H1 (cell line): ENCODE measurements around the gene ZNF697. TPM values are rescaled to one million over a fixed set of nuclear protein-coding genes. Genes with fewer than 3 reads are reported as not detected.
"Not testable (repeated sequence)": the region's sequence is repeated elsewhere in the genome, so short reads cannot be mapped to it uniquely, and the experiment has no call there.

Experiments used
- CTCF ChIA-PET: fragments of 300-600 bp; sonication (Branson Sonifier 250); formaldehyde crosslinking; loops from one replicate; lab custom pipeline; 2021; ENCODE audit not compliant: partially characterized antibody; lab: Charles Lee
- POLR2A ChIA-PET: fragments of 300-600 bp; sonication (Branson Sonifier 250); formaldehyde crosslinking; loops from one replicate; lab custom pipeline; 2021; ENCODE audit warnings: inconsistent platforms; ENCODE audit not compliant: partially characterized antibody; lab: Charles Lee
- DNase-seq, 2 experiments: peaks; one replicate each; pipeline versions ENCODE4 v3.0.0 to v3.0.0-alpha.2; 2010 to 2022; ENCODE audit warnings: low spot score in 2 of 2, low read depth in 1 of 2, mixed read lengths in 1 of 2
- FAIRE-seq: peaks from 2 replicates; lab custom pipeline; 2011; peaks lifted over from hg19 to GRCh38; lab: Jason Lieb, UNC
- H2AFZ ChIP-seq: 2 replicates; pipeline ENCODE4 v1.8.1; 2012; ENCODE audit warnings: low read length, inconsistent platforms
- H2AK5ac ChIP-seq: 2 replicates; pipeline ENCODE4 v1.6.1; 2013; ENCODE audit warnings: low read depth, low read length
- H2BK120ac ChIP-seq: replicated peaks from 2 replicates; pipeline ENCODE3; 2013; ENCODE audit warnings: low read depth, low read length, inconsistent platforms
- H2BK12ac ChIP-seq: 2 replicates; pipeline ENCODE4 v1.6.1; 2013; ENCODE audit warnings: low read depth, low read length
- H2BK15ac ChIP-seq: 2 replicates; pipeline ENCODE4 v1.6.1; 2013; ENCODE audit warnings: low read length
- H2BK20ac ChIP-seq: 2 replicates; pipeline ENCODE4 v1.6.1; 2013; ENCODE audit warnings: low read length
- H2BK5ac ChIP-seq: 2 replicates; pipeline ENCODE4 v1.6.1; 2013; ENCODE audit warnings: low read depth, low read length
- H3K14ac ChIP-seq: 2 replicates; pipeline ENCODE4 v1.6.1; 2013; ENCODE audit warnings: inconsistent platforms; ENCODE audit not compliant: insufficient read length
- H3K18ac ChIP-seq: 2 replicates; pipeline ENCODE4 v1.6.1; 2013; ENCODE audit warnings: low read length; ENCODE audit errors: extremely low read depth
- H3K23ac ChIP-seq: 2 replicates; pipeline ENCODE4 v1.6.1; 2013; ENCODE audit warnings: inconsistent platforms; ENCODE audit not compliant: insufficient read length
- H3K23me2 ChIP-seq: 2 replicates; pipeline ENCODE4 v1.6.1; 2013; ENCODE audit warnings: low read depth, low read length
- H3K27ac ChIP-seq: 2 replicates; pipeline ENCODE4 v1.6.1; 2011; ENCODE audit warnings: low read depth, low read length, inconsistent platforms
- H3K27me3 ChIP-seq, 4 experiments: replicated peaks in 1 of 4; 1 replicate in 1 of 4; 2 replicates in 3 of 4; pipeline versions ENCODE4 v1.6.1 to v1.8.1; 2011 to 2013; ENCODE audit warnings: low read length in 3 of 4, mild to moderate bottlenecking in 3 of 4, inconsistent platforms in 2 of 4, mixed read lengths in 2 of 4, moderate library complexity in 1 of 4; ENCODE audit not compliant: control insufficient read depth in 3 of 4, insufficient read depth in 3 of 4; ENCODE audit errors: extremely low read depth in 1 of 4
- H3K36me3 ChIP-seq, 4 experiments: 2 replicates each; pipeline versions ENCODE4 v1.6.1 to v1.8.1; 2011 to 2013; ENCODE audit warnings: mild to moderate bottlenecking in 4 of 4, low read length in 3 of 4, moderate library complexity in 2 of 4, control low read depth in 1 of 4, inconsistent platforms in 1 of 4; ENCODE audit not compliant: insufficient read depth in 4 of 4, control insufficient read depth in 2 of 4
- H3K4ac ChIP-seq: replicated peaks from 2 replicates; pipeline ENCODE3; 2013; ENCODE audit warnings: low read length, low read depth, mixed read lengths, inconsistent platforms; ENCODE audit not compliant: insufficient read length
- H3K4me1 ChIP-seq, 4 experiments: replicated peaks in 1 of 4; 1 replicate in 1 of 4; 2 replicates in 3 of 4; pipeline versions ENCODE4 v1.6.1 to v1.8.1; 2011 to 2013; ENCODE audit warnings: low read length in 3 of 4, inconsistent platforms in 2 of 4, mixed read lengths in 1 of 4; ENCODE audit not compliant: insufficient read depth in 4 of 4, control insufficient read depth in 3 of 4
- H3K4me2 ChIP-seq, 2 experiments: 2 replicates each; pipeline versions ENCODE4 v1.6.1 to v1.8.1; 2011 to 2013; ENCODE audit warnings: low read depth in 2 of 2, low read length in 2 of 2, control low read depth in 1 of 2, inconsistent platforms in 1 of 2, mild to moderate bottlenecking in 1 of 2; ENCODE audit not compliant: insufficient read depth in 1 of 2
- H3K4me3 ChIP-seq, 4 experiments: fragments of 200-600, 300-600 bp in 1 of 4; sonication (generic), shearing (Covaris generic), sonication (Bioruptor Twin) in 1 of 4; 2 replicates each; pipeline versions ENCODE4 v1.5.1 to v1.8.1; 2011 to 2016; ENCODE audit warnings: low read length in 4 of 4, low read depth in 3 of 4, control low read depth in 2 of 4, inconsistent platforms in 2 of 4, mild to moderate bottlenecking in 2 of 4, mixed read lengths in 1 of 4, moderate library complexity in 1 of 4; ENCODE audit not compliant: insufficient read depth in 2 of 4; ENCODE audit errors: extremely low read depth in 1 of 4
- H3K56ac ChIP-seq: replicated peaks from 2 replicates; pipeline ENCODE3; 2013; ENCODE audit warnings: low read depth, mild to moderate bottlenecking, mixed read lengths, low read length, inconsistent platforms; ENCODE audit not compliant: insufficient read length
- H3K79me1 ChIP-seq: 2 replicates; pipeline ENCODE4 v1.6.1; 2013; ENCODE audit warnings: low read depth, low read length, control low read depth
- H3K79me2 ChIP-seq, 2 experiments: 2 replicates each; pipeline versions ENCODE4 v1.6.1 to v1.8.1; 2012 to 2013; ENCODE audit warnings: low read length in 2 of 2, mild to moderate bottlenecking in 2 of 2, inconsistent platforms in 1 of 2; ENCODE audit not compliant: insufficient read depth in 2 of 2, control insufficient read depth in 1 of 2
- H3K9ac ChIP-seq, 4 experiments: replicated peaks in 1 of 4; 1 replicate in 1 of 4; 2 replicates in 3 of 4; pipeline versions ENCODE4 v1.6.1 to v1.8.1; 2011 to 2013; ENCODE audit warnings: low read depth in 3 of 4, low read length in 3 of 4, control low read depth in 2 of 4, mild to moderate bottlenecking in 2 of 4, moderate library complexity in 2 of 4, inconsistent platforms in 1 of 4; ENCODE audit errors: extremely low read depth in 1 of 4
- H3K9me3 ChIP-seq, 2 experiments: 2 replicates each; pipeline versions ENCODE4 v1.6.1 to v1.8.1; 2012 to 2013; ENCODE audit warnings: mild to moderate bottlenecking in 2 of 2, moderate library complexity in 2 of 2, control low read depth in 1 of 2, inconsistent platforms in 1 of 2, low read depth in 1 of 2, low read length in 1 of 2, mixed read lengths in 1 of 2; ENCODE audit not compliant: insufficient read depth in 2 of 2
- H4K20me1 ChIP-seq, 2 experiments: replicated peaks in 1 of 2; 2 replicates each; pipeline versions ENCODE3 to v1.8.1; 2011 to 2013; ENCODE audit warnings: inconsistent platforms in 2 of 2, low read length in 2 of 2, mild to moderate bottlenecking in 1 of 2; ENCODE audit not compliant: insufficient read depth in 2 of 2, control insufficient read depth in 1 of 2
- H4K5ac ChIP-seq: 2 replicates; pipeline ENCODE4 v1.6.1; 2013; ENCODE audit warnings: low read length, low read depth, mixed read lengths, inconsistent platforms; ENCODE audit not compliant: insufficient read length
- H4K8ac ChIP-seq: 2 replicates; pipeline ENCODE4 v1.8.0; 2013; ENCODE audit warnings: mild to moderate bottlenecking, moderate library complexity, low read length, inconsistent platforms; ENCODE audit not compliant: insufficient read depth; ENCODE audit errors: extremely low read depth
- H4K91ac ChIP-seq: replicated peaks from 2 replicates; pipeline ENCODE3; 2013; ENCODE audit warnings: low read length, mixed read lengths, inconsistent platforms; ENCODE audit not compliant: insufficient read length
- WGBS, 2 experiments: shearing (Covaris generic) in 1 of 2; methylation state at CpG; one replicate each; pipeline versions ENCODE4 v1.1.6 to v1.1.7; 2013 to 2015; ENCODE audit warnings: low lambda C conversion rate in 2 of 2, mixed read lengths in 2 of 2, inconsistent platforms in 1 of 2, low coverage in 1 of 2, missing lambda C conversion rate in 1 of 2; ENCODE audit not compliant: insufficient replicate concordance in 2 of 2, insufficient coverage in 1 of 2, insufficient read length in 1 of 2; ENCODE audit errors: extremely low coverage in 1 of 2, missing lambda C conversion rate in 1 of 2; 5-methylcytosine and 5-hydroxymethylcytosine counted together
- polyA plus RNA-seq, 7 experiments: library from polyadenylated mRNA; depleted of rRNA in 3 of 7; stranded (reverse) in 5 of 7; unstranded in 2 of 7; fragments of >200 nt in 5 of 7; fragments of 200-250 nt in 2 of 7; gene quantifications; 1 replicate in 5 of 7; 2 replicates in 1 of 7; 4 replicates in 1 of 7; pipeline versions ENCODE4 v1.2.1 to v1.2.3, GENCODE V29; 2011 to 2013; ENCODE audit warnings: missing spikeins in 2 of 7, mixed read lengths in 2 of 7
- total RNA-seq: library from RNA; stranded (reverse); fragmentation: NEBNext Ultra II Directional; extraction: Animal tissue kit (Norgen Biotek cat#: 25700); gene quantifications from 2 replicates; pipeline ENCODE4 v1.2.1, GENCODE V29; 2021

Gene ZNF697
- total and polyA plus RNA-seq, 2 of the 8 experiments (the other 6 are each of a cell fraction or from before 2014, with no cell fraction given) = 5.6 to 18.3 TPM

DNA sequence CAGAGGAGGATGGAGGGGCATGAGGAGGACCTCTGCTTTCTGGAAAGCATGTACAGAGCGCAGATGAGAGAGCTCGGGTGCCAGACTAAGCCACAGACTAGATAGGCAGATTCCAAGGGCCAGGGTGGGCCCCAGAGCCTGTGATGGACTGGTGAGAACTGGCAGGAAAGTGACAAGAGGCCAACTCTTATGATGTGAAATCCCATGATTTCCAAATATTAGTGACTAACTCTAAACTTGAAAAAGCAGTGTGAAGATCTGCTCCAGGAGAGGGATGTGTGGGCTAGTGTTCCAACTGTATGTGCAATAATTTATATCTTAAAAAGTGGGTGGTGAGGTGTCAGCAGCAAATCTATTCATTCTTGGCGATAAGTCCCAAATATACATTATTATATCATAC, 67.0 kb downstream of the ZNF697 start:
- not testable (repeated sequence) for H2BK15ac ChIP-seq, H2BK20ac ChIP-seq, H4K5ac ChIP-seq, H3K9me3 ChIP-seq, H3K56ac ChIP-seq, H3K79me1 ChIP-seq, H3K23me2 ChIP-seq, H3K79me2 ChIP-seq, H3K36me3 ChIP-seq, H3K27ac ChIP-seq, H2BK120ac ChIP-seq, H3K4ac ChIP-seq, H3K9ac ChIP-seq, H4K91ac ChIP-seq, H4K20me1 ChIP-seq, DNase-seq, H3K4me2 ChIP-seq, H3K4me1 ChIP-seq, H3K14ac ChIP-seq, H3K4me3 ChIP-seq, H3K18ac ChIP-seq, FAIRE-seq, H3K27me3 ChIP-seq, H4K8ac ChIP-seq, H2AFZ ChIP-seq, H3K23ac ChIP-seq, H2AK5ac ChIP-seq
- Histone ChIP-seq H2BK12ac (peak overlapping the region; percentile 60; the same call in 1 of the 2 replicates), H2BK5ac (peak overlapping the region; percentile 49; the same call in 1 of the 2 replicates)
- CTCF ChIA-PET = interaction anchor here (0.9 to 1.6 kb wide), 5 partner anchors 29 to 153 kb away, joined by 3 to 4 read pairs (median 3); no protein-coding TSS in a partner anchor
- 95% methylated on average over 2 of the region's 3 CpGs; no CpG with 5 or more reads in 1 of the 2 experiments for WGBS, 2 experiments
- POLR2A ChIA-PET = interaction anchor here (0.6 kb wide), 1 partner anchor 143 kb away, joined by 3 read pairs; no protein-coding TSS in a partner anchor
